Occipital lobe (tissue), 2 donors: ENCODE data around the gene FAM53A. TPM values are rescaled to one million over a fixed set of nuclear protein-coding genes. Genes with fewer than 3 reads are reported as not detected.
"Not testable (repeated sequence)": the region's sequence is repeated elsewhere in the genome, so short reads cannot be mapped to it uniquely, and the experiment has no call there.

Source experiments
- DNase-seq: peaks from one replicate; lab custom pipeline; 2025; lab: John Stamatoyannopoulos, UW
- total RNA-seq: library from RNA; depleted of rRNA; stranded (reverse); fragments of >200 nt; gene quantifications from one replicate; pipeline ENCODE4 v1.2.3, GENCODE V29; 2014

FAM53A gene
- total RNA-seq, 1 donor from 2014 or later = 0.78 TPM

- DNase-seq = not testable (repeated sequence)
Measured at GRCh38 chr4:1607436-1608195, 76.5 kb downstream of the FAM53A start.

GRCh38 chr4:1604706-1605205 is 79.4 kb downstream of the FAM53A start:
- DNase-seq = no peak

- DNase-seq = no peak
Measured at GRCh38 chr4:1604181-1604705, 79.9 kb downstream of the FAM53A start.

- no peak for DNase-seq
Measured at GRCh38 chr4:1603413-1604135, 80.5 kb downstream of the FAM53A start.

GRCh38 chr4:1602655-1603412 is 81.3 kb downstream of the FAM53A start:
- DNase-seq = no peak

GRCh38 chr4:1601852-1602654 is 82.1 kb downstream of the FAM53A start:
- DNase-seq = no peak

- no peak for DNase-seq
Measured at GRCh38 chr4:1601533-1601835, 82.6 kb downstream of the FAM53A start.

GRCh38 chr4:1600811-1601532 is 83.1 kb downstream of the FAM53A start:
- DNase-seq = no peak

- no peak for DNase-seq
Measured at GRCh38 chr4:1600211-1600780, 83.8 kb downstream of the FAM53A start.

- no peak for DNase-seq
Measured at GRCh38 chr4:1599491-1600210, 84.5 kb downstream of the FAM53A start.

GRCh38 chr4:1599026-1599481 is 85.1 kb downstream of the FAM53A start:
- no peak for DNase-seq

GRCh38 chr4:1598206-1599025 is 85.7 kb downstream of the FAM53A start:
- no peak for DNase-seq

GRCh38 chr4:1597021-1597931 is 86.8 kb downstream of the FAM53A start:
- no peak for DNase-seq

GRCh38 chr4:1596393-1596792 is 87.7 kb downstream of the FAM53A start:
- no peak for DNase-seq

- no peak for DNase-seq
Measured at GRCh38 chr4:1595789-1596325, 88.3 kb downstream of the FAM53A start.

- no peak for DNase-seq
Measured at GRCh38 chr4:1594871-1595788, 89.0 kb downstream of the FAM53A start.
